Hematopoietic multipotent progenitor cell treated with erythropoietin and hydrocortisone succinate and interleukin-3 and kit ligand, for 4 days (in vitro differentiated cells): ENCODE data around the gene ACADVL.

Experiments
- DNase-seq: peaks from one replicate; pipeline ENCODE4 v3.0.0-alpha.2; 2015

The ACADVL gene

DNA sequence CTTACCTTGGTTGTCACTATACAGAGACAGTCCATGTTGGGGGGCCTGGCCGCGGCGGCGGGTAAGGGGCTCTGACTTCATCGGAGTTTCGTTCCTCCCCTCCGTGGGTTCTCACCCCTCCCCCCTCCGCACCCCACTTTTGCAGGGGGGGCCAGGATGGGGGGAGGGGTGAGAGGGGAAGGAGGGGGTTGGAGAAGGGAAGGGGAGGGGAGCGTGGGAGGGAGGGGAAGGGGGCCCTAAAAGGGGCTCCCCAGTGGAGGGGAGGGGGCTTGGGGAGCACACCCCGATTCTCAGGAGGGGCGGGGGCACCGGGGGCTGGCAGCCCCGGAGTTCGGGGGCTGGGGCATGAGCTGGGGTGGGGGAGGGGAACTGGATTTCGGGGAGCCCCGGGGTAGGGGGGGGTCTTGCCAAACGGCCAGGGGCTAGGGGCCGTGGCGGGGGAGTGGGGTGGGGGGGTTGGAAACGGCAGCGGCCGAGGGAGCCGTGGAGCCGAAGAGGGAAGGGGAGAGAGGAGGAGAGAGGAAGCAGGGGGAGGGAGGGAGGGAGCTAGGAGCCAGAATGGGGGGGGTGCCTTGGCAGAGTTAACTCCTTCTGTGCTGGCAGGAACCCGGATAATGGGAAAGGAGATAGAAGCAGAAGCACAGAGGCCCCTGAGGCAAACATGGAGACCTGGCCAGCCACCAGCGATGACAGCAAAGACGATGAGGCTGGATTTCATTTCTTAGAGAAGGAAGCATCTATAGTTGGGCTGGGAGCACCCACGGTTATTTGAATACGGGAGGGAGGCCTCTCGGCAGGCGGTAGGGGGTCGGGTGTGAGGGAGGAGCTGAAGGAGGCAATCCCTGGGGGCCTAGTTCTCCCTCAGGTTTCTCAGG lies 2.4 kb upstream of the ACADVL start:
- peak; percentile 90 for DNase-seq

DNA sequence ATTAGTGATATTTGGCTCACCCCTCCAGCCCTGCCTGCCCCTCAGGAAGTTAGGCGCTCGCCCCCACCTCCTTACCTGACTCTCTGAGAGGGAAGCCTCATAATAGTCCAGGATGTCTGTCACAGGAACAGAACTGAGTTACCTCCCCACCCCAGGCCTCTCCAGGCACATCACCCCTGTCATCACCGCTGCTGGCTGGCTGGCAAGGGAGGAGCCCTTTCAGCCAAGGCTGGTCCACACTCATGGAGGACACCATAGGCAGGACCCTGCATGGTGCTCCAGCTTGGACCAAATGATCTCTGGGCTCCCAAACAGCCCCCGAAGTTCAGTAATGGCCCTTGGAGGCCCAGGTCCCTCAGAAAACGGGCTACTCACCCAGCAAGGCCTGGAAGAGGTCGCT lies 1.6 kb upstream of the ACADVL start:
- DNase-seq, result no peak

DNA sequence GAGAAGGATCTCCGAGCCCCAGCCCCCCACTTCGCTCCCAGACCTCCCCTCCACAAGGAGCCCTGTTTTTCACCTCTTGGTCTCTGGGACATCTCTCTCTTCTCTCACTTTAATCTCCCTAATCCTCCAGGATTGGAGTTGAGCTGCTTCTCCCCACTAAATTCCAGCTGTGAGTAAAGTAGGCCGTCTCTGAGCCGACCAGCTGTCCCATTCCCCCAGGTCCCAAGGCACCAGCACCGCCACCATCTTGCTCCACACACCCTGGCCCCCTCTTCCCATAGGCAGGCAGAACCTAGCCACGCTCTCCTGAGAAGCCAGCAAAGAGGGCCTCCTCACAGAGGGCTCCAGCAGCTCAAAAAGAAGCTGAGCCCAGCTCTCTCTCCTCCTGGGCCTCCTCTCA lies 980 bp upstream of the ACADVL start:
- DNase-seq, result no peak

DNA sequence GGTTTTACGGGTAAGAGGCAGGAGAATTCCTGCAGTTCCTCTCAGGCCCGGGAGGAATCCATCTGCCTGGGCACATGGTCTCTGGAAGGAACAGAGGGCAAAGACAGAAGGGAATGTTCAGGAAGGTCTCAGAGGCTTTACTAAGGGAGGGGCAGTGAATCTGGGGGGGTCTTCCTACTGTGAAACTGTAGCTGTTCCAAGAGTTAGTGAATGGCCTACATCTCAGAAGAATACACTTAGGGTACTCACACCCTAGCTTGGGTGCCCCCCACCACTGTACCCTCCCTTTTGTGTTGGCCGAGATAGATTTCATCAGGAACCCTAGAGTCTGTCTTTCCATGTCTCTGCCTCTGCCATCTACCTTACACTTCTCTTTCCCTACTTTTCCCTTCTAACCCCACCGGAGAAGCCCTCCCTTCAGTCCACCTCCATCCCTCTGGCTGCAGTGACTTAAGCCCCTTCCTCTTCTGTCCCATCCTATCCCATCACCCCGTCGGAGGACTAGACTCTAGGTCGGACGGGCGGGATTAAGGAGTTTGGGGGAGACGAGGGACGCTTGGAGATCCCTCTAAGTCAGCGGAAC lies 418 bp upstream of the ACADVL start:
- no peak for DNase-seq

DNA sequence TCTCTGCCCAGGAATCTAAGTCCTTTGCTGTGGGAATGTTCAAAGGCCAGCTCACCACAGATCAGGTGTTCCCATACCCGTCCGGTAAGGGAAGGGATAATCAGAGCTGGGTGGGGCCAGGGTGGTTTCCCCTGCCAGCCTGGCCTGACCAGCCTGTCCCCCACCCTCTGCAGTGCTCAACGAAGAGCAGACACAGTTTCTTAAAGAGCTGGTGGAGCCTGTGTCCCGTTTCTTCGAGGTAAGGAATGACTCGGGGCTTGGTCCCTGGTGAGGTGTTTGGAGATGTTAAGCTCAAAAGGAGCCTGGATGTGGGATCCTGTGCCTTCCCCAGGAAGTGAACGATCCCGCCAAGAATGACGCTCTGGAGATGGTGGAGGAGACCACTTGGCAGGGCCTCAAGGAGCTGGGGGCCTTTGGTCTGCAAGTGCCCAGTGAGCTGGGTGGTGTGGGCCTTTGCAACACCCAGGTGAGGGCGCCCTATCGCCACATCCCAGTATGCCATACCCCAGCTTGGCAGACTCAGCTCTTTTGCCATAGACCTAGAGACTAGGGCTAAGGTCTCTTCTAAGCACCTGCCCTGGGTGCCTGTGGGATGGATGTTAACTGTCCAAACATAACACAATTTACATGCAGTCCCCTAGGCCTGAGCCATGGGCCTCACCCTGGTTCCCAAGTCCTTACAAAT lies 997 bp downstream of the ACADVL start:
- DNase-seq, result peak; percentile 91

DNA sequence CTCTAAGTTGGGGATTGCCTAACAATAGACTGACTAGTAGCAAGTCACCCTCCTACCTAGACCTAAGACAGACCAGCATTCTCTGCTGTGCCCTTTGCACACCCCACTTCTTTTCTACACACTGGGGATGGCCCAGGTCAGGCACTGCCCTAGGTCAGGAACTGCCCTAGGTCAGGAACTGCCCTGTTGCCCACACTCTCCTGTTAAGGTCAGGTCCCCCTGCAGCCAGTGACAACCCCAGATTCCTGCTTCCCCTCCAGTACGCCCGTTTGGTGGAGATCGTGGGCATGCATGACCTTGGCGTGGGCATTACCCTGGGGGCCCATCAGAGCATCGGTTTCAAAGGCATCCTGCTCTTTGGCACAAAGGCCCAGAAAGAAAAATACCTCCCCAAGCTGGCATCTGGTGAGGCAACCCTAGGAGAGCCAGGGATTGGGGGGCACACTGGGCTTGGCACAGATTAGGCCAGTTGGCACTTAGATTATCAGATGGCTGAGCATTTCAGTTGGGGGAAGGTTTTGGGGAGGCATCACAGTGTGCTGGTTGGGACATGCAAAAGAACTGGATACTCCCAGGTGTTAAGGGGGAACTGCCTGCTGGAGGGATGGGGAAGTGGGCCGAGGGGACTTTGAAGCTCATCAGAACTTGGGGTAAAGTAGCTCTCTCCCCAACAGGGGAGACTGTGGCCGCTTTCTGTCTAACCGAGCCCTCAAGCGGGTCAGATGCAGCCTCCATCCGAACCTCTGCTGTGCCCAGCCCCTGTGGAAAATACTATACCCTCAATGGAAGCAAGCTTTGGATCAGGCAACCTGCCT lies 1.7 kb downstream of the ACADVL start:
- no peak for DNase-seq

DNA sequence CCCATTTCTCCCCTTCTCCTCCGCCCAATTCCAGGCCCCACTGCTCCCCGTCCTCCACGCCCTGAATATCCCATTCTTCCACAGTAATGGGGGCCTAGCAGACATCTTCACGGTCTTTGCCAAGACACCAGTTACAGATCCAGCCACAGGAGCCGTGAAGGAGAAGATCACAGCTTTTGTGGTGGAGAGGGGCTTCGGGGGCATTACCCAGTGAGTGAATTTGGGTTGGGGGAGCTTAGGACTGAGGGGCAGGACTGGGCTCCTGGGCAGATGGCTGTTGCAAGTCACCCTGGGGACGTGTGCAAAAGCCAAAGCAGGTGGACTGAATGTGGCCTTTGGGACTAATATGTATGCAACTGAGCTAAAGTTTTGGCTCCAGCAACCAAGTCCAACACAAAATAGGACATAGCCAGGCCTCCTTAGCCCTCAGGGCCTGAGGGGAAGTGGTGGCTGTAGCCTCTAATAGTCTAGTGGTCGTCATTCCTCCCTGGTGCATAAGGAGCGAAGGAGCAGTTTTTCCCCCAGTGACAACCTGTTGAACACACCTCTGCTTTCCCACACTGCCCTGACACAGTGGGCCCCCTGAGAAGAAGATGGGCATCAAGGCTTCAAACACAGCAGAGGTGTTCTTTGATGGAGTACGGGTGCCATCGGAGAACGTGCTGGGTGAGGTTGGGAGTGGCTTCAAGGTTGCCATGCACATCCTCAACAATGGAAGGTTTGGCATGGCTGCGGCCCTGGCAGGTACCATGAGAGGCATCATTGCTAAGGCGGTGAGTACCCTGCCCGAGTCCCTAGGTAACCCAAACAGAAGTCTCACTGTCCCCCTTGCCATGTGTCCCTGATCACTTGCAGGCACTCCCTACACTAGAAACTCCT lies 2.6 kb downstream of the ACADVL start:
- DNase-seq, result no peak

DNA sequence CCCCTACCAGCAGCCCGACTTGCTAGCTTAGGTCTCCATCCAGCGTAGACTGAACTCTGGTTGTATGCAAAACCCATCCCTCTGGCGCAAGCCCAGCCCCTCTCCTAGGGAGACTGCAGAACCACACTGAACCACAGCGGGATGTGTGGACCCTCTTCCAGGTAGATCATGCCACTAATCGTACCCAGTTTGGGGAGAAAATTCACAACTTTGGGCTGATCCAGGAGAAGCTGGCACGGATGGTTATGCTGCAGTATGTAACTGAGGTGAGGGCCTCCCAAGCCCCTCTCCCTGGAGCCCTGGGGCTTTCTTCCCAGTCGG lies 3.2 kb downstream of the ACADVL start:
- DNase-seq, result no peak

DNA sequence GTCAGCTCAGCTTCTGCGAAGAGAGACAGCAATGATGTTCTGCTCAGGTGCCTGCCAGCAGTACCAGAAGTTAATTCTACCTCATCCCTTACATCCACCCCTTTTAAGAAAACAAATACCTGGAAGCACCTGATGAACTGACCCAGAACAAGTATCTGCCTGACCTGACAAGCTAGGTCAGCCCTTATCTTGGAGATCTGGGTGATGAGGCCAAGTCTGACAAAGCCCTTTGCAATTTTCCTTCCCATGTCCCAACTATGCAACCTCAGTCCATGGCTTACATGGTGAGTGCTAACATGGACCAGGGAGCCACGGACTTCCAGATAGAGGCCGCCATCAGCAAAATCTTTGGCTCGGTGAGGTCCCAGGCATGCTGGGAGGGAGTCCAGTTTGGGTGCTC lies 3.6 kb downstream of the ACADVL start:
- DNase-seq, result no peak

DNA sequence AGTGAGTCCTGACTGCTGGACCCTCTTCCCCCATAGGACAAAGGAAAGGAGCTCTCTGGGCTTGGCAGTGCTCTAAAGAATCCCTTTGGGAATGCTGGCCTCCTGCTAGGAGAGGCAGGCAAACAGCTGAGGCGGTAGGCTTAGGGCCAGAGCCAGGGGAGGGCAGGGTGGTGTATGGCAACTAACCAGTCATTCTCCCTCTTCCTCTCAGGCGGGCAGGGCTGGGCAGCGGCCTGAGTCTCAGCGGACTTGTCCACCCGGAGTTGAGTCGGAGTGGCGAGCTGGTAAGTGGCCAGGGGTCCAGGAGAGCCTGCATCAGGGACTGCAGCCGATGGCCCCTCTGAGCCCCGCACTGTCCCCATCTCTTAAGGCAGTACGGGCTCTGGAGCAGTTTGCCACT lies 4.4 kb downstream of the ACADVL start:
- no peak for DNase-seq

DNA sequence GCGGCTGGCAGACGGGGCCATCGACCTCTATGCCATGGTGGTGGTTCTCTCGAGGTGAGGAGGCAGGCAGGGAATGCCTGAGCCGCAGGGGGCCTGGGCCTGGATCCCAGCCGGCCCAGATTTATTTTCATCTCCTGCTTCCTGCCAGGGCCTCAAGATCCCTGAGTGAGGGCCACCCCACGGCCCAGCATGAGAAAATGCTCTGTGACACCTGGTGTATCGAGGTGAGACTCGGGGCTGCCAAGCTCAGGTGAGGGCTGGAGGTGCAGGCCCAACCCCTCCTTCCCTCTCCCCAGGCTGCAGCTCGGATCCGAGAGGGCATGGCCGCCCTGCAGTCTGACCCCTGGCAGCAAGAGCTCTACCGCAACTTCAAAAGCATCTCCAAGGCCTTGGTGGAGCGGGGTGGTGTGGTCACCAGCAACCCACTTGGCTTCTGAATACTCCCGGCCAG lies 4.9 kb downstream of the ACADVL start:
- DNase-seq, result no peak

DNA sequence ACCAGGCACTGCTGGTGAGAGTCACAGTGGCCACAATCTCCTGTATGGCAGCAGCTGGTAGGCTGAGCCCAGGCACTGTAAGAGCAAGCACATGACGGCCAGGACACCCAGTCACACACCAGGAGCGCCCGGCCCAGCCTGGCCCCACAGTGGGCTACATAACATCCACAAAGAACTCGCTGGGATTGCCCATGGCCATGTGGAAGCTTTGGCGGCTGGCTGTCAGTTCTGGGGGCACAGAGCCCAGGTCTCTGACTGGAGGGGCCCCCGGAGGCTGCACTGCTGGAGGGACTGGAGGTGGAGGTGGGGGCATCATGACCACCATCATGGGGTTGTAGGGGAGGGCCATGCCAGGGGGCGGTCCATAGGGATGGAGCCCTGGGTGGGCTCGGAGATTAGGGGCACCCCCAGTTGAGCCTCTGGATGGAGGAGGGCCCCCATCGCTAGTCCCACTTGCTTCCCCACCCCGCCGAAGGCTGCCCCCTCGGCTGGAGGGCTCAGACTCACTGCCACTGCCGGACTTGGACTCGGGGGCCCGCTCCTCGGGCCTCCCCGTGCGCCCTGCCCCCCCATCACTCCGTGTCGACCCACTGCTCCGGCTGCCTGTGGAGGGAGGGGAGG lies 6.1 kb downstream of the ACADVL start:
- no peak for DNase-seq

DNA sequence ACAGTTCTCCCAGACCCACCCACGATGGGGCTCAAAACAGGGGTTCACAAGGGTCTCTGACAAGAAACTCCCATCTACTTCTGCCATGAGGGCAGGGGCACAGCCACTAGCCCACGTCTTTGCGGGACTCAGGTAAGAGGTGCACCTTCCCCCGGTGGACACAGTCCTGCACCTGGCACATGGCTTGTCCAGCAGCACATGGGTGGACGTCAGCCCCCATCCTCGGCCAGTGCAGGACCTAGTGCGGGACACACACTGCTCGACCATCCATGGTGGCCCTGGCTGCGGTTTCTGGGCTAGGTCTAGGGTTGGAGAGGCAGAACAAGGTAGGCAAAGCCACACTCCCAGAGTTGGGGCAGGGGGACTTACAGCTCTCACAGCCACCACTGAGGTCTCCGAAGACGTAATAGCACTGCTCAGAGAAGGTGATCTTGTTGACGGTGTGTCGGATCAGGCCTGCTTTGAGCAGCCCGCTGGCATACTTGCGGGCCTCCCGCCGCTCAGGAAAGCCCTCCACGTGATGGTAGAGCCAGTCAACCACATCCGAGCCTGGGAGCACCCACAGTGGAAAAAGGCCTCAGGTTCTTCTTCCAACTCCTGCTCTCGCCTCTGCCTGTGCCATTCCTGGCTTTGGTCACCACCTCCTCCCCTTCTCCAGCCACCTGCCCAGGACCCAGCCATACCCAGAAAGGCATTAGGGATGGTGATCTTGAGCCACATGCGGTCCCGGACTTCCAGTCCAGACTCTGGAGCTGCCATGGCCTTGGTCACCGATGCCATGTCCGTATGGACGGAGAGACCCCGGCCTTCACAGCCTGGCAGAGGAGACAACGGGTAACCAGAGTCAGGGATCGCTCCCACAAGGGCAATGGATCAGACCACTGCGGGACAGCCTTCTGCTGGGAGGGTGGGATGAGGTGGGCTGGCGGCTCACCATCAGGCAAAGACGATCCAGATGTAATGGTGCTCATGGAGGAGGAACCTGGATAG lies 7.3 kb downstream of the ACADVL start:
- DNase-seq, result no peak

DNA sequence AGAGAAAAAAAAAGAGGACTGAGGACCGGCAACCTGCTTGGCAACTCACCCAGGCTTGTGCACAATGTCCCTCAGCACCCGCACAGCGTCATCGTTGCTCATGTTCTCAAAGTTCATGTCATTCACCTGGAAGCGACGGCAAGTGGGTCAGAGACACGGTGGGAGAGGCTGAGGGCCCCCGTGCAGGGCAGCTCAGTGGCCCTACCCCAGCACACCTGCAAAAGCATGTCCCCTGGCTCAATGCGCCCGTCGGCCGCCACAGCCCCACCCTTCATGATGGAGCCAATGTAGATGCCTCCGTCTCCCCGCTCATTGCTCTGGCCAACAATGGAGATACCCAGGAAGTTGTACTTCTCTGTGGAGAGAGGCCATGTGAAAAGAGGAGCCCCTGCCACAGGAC lies 9.2 kb downstream of the ACADVL start:
- DNase-seq, result no peak

DNA sequence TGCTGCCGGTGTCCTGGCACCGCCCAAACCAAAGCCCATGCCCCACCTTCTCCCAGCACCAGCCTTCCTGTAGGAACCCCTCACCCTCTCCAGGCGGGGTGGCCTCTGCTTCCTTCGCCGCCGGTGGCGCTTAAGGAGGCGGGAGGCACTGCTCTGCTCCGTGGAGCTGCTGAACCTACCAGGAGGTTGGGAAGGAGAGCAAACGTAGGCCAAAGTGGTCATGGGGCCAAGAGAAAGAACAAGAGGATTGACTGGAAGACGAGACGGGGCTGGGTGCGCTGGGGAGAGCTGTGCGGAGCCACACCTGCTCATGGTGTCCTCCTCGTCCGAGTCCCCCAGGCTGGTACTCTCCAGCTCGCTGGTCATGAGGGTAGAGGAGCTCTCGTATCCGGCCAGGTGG lies 9.8 kb downstream of the ACADVL start:
- DNase-seq, result no peak

DNA sequence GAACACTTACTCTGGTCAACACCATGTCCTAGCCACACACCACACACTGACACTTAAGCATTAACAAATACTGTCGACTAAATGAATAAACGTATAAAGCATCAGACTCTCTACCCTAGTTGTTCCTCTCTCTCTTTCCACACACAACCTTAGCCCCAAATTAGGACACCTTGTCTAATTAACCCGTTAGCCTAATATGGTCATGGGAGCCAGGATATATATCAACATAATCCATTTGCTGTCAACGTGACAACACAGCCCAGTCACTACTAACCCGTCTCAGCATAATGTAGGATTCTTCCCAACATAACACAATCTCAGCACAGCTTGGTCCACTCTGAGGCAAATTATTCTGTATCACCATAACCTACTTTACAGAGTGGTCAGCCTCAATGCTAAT lies 12.4 kb downstream of the ACADVL start:
- no peak for DNase-seq

DNA sequence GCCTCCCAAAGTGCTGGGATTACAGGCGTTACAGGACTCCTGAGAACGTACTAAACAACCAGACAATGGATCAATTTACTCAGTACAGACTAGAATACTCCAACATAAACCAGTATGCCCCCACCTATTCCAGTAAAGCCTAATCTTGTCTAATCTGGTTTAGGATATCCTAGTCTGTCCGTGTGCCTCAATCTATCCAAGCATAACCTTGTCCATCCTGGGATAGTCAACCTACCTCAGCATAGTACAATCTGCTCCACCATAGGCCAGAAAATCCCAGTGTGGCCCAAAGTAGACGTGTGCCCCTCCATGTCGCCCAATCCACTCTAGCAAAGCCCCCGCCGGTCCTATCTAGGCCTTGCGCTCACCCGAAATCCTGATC lies 14.0 kb downstream of the ACADVL start:
- DNase-seq, result no peak

DNA sequence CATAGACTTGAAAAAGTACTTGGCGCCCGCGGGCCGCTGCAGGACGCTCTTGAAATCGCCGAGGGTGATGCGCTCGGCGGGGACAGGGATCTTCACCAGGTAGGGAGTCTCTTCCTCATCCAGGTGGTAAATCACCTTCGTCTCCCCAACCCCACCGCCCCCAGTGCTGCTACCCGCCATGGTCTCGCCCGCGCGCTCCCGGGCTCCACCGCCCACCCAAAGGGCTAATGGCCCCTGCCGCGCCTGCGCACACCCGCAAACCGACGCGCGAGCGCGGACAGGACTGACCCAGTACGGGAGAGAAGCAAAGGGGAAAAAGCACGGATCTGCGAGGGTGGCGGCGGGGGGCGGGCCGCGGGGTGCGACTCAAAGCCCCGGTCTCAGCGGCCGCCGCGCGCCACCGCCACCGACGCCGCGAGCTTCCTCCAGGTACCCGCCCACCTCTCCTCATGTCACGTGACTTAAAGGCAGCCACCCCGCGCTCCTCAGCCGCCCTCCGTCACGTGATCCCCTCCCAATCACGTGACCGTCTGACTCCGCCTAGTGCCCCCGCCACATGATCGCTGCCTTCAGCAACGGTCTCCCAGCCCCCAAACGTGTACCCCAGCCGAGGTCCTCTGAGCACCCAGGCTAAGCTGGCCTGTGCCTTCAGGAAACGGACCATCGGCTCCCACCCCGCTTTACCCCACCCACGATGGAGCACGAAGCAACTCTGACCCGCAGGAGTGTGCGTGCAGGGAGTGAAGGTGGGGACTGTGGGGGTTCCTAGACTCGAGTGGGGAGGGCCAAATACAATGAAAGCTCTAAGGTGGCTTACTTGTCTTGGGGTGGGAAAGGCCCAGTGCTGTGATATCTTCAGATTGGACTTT lies 14.6 kb downstream of the ACADVL start, which contains the start of gene DVL2:
TSS of gene DVL2 (minus strand) at position 435 of the 869 bp plus-strand sequence. CDS start at position 180, 255 bp downstream.
- DNase-seq, result peak; percentile 99
